Kidney (tissue), 14 donors: ENCODE measurements around the gene IFT88. TPM values are rescaled to one million over a fixed set of nuclear protein-coding genes. Genes with fewer than 3 reads are reported as not detected.

Experiments used
- DNase-seq, 5 donors: peaks; one replicate each; pipeline ENCODE4 v3.0.0-alpha.2; 2013 to 2020
- FAIRE-seq: peaks from 2 replicates; lab custom pipeline; 2012; peaks lifted over from hg19 to GRCh38; lab: Jason Lieb, UNC
- H3K27ac ChIP-seq, 2 donors: one replicate each; pipeline ENCODE4 v1.7.0; 2013; ENCODE audit warnings: low read depth in 2 of 2, low read length in 2 of 2, inconsistent platforms in 1 of 2
- H3K27me3 ChIP-seq: one replicate; pipeline ENCODE4 v1.7.1; 2013; ENCODE audit warnings: low read length, inconsistent platforms; ENCODE audit not compliant: control insufficient read depth, insufficient read depth
- H3K36me3 ChIP-seq, 3 donors: one replicate each; pipeline versions ENCODE4 v1.7.0 to v1.7.1; 2013; ENCODE audit warnings: low read length in 3 of 3, control low read depth in 1 of 3, inconsistent platforms in 1 of 3; ENCODE audit not compliant: insufficient read depth in 3 of 3, control insufficient read depth in 2 of 3
- H3K4me1 ChIP-seq, 3 donors: one replicate each; pipeline versions ENCODE4 v1.7.0 to v1.7.1; 2013; ENCODE audit warnings: low read length in 3 of 3, inconsistent platforms in 1 of 3, low read depth in 1 of 3; ENCODE audit not compliant: control insufficient read depth in 2 of 3, insufficient read depth in 2 of 3
- H3K4me3 ChIP-seq, 3 donors: one replicate each; pipeline versions ENCODE4 v1.7.0 to v1.8.1; 2013; ENCODE audit warnings: low read length in 3 of 3, control low read depth in 1 of 3, inconsistent platforms in 1 of 3
- H3K9ac ChIP-seq, 3 donors: one replicate each; pipeline versions ENCODE4 v1.7.0 to v1.7.1; 2013; ENCODE audit warnings: low read length in 3 of 3, control low read depth in 1 of 3, inconsistent platforms in 1 of 3
- H3K9me3 ChIP-seq, 3 donors: one replicate each; pipeline versions ENCODE4 v1.7.0 to v1.7.1; 2013; ENCODE audit warnings: low read length in 3 of 3, control low read depth in 1 of 3, inconsistent platforms in 1 of 3; ENCODE audit not compliant: control insufficient read depth in 2 of 3, insufficient read depth in 1 of 3
- CTCF ChIP-seq: IDR thresholded peaks from 3 replicates; pipeline ENCODE4 v1.5.1; 2012; ENCODE audit warnings: mild to moderate bottlenecking, moderate library complexity, borderline replicate concordance; ENCODE audit not compliant: insufficient read depth; ENCODE audit errors: extremely low read depth
- intact Hi-C: fragments of 100-400 bp; cut with DNase I; formaldehyde crosslinking; loops from one replicate; pipeline ENCODE4 v1.11.1; 2022
- polyA plus RNA-seq: library from polyadenylated mRNA; stranded (reverse); fragments of 350-450 nt; fragmentation: Illumina TruSeq; extraction: RNeasy Lipid Tissue Mini Kit (QIAGEN cat#74804); gene quantifications from one replicate; pipeline ENCODE4 v1.2.3, GENCODE V29; 2014; ENCODE audit warnings: low read depth, low replicate concordance; ENCODE audit not compliant: insufficient read depth
- total RNA-seq: library from RNA; stranded (reverse); fragmentation: NEBNext Ultra II Directional; extraction: Animal tissue kit (Norgen Biotek cat#: 25700); gene quantifications from one replicate; pipeline ENCODE4 v1.2.1, GENCODE V29; 2021
- donor health status: control.
- donor health status: control.
- donor health status: control.
- donor health status: control.
- donor health status: control.
- donor health status: DM: yes; HTN: yes; CAD: no.
- donor health status: Normal renal cell carcinoma (clear cell type).

The IFT88 gene
- total and polyA plus RNA-seq, 2 donors from 2014 or later: 20.2 to 30.3 TPM

DNA sequence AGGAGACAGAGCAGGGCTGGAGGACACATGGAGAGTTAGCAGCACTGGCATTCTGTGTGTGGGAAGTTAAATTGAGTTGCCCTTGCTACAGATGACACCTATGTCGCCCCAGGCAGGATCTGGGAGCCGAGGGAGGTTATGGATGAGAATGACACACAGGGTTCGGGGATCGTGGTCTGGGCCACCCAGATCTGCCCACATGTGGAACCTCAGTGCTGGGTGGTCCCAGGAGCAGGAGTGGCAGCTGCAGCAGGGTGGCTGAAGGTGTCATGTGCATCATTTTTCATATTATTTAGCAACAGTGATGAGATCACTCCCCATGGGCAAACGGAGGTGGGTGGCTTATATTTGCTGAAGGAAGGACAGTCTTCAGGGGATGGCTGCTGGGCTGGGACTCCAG is 139.7 kb downstream of the IFT88 start:
- no peaks in the 10 kb centered on the region for H3K9me3 ChIP-seq
- H3K27ac ChIP-seq: no peak overlapping the region
- DNase-seq: no peak
- FAIRE-seq: no peak
- no peaks in the 10 kb centered on the region for H3K27me3 ChIP-seq
- H3K36me3 ChIP-seq: no peaks in the 10 kb centered on the region
- intact Hi-C loops: loop anchor here (10.0 kb wide), 1 partner anchor 118 kb away; no protein-coding TSS in a partner anchor
- TF ChIP-seq CTCF: no peak
- H3K9ac ChIP-seq: no peak overlapping the region
- H3K4me1 ChIP-seq: peaks cover 0 to 5% (median 5%) of the 10 kb centered on the region in 3 donors
- no peak overlapping the region for H3K4me3 ChIP-seq

DNA sequence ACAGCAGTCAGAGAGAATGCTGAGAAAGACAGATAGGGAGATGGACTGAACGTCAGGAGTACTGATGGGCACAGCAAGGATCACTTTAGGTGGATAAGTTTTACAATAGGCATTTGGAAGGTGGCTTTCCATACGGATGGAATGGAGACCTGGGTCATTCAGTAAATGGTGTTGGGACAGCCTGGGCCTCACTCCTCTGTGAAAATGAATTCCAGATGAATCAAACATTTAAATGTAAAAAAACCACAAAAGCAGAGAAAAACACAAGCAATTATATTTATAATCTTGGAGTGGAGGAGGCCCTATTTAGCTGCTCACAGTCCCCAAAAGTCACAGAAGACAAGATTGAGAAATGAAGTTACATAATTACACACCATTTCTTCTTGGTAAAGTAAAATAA is 141.3 kb downstream of the IFT88 start:
- H3K4me3 ChIP-seq: no peak overlapping the region
- H3K9ac ChIP-seq: no peak overlapping the region
- no peak for DNase-seq
- no peak for TF ChIP-seq CTCF
- no peaks in the 10 kb centered on the region for H3K36me3 ChIP-seq
- FAIRE-seq: no peak
- intact Hi-C loops: loop anchor here (10.0 kb wide), 1 partner anchor 117 kb away; no protein-coding TSS in a partner anchor
- H3K9me3 ChIP-seq: no peaks in the 10 kb centered on the region
- H3K27me3 ChIP-seq: no peaks in the 10 kb centered on the region
- H3K27ac ChIP-seq: no peak overlapping the region
- H3K4me1 ChIP-seq: peaks cover 0 to 2% (median 0%) of the 10 kb centered on the region in 3 donors

DNA sequence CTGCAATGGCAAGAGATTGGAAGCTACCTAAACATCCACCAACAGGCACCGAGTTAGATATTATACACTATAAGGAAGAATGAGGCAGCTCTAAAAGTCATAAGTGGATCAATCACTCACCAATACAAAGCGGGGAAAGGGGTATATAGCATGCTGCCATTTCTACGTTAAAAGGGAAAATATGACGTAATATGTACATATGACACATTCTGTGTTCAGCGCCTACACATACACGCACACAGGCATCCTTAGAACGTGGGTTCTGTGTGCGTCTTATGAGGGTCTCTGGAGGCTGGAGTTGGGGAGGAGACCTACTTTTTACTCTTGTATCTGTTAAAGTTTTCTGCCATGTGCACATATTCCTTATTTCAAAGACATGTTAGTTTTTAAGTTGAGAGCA is 142.4 kb downstream of the IFT88 start:
- no peaks in the 10 kb centered on the region for H3K36me3 ChIP-seq
- no peaks in the 10 kb centered on the region for H3K27me3 ChIP-seq
- no peak for DNase-seq
- no peaks in the 10 kb centered on the region for H3K9me3 ChIP-seq
- no peak overlapping the region for H3K9ac ChIP-seq
- H3K4me3 ChIP-seq: no peak overlapping the region
- FAIRE-seq: no peak
- no peak for TF ChIP-seq CTCF
- H3K27ac ChIP-seq: no peak overlapping the region
- intact Hi-C loops: loop anchor here (10.0 kb wide), 1 partner anchor 115 kb away; no protein-coding TSS in a partner anchor
- H3K4me1 ChIP-seq: peaks cover 0 to 2% (median 0%) of the 10 kb centered on the region in 3 donors

- Histone ChIP-seq H3K27me3 (no peaks in the 10 kb centered on the region), H3K4me1 (peaks cover 0 to 2% (median 0%) of the 10 kb centered on the region in 3 donors), H3K27ac (no peak overlapping the region), H3K9ac (no peak overlapping the region), H3K36me3 (no peaks in the 10 kb centered on the region), H3K4me3 (no peak overlapping the region), H3K9me3 (no peaks in the 10 kb centered on the region)
- TF ChIP-seq CTCF: no peak
- intact Hi-C loops: loop anchor here (10.0 kb wide), 1 partner anchor 115 kb away; no protein-coding TSS in a partner anchor
- DNase-seq (no peak), FAIRE-seq (no peak)
Measured at GRCh38 chr13:20709782-20710181, 142.8 kb downstream of the IFT88 start.
